Stimulated activated CD8-positive, alpha-beta memory T cell treated with anti-CD3 and anti-CD28 coated beads, Interleukin-12 subunit alpha, Interleukin-12 subunit beta, amount 100 ng/mL, for 24 hours (primary cell): ENCODE results near the gene SPANXA1.
"Not testable (repeated sequence)": the region's sequence is repeated elsewhere in the genome, so short reads cannot be mapped to it uniquely, and the experiment has no call there.

Source experiments
- DNase-seq: peaks from one replicate; pipeline ENCODE4 v3.0.0-alpha.2; 2020; ENCODE audit errors: extremely low read depth

Gene SPANXA1, protein sequence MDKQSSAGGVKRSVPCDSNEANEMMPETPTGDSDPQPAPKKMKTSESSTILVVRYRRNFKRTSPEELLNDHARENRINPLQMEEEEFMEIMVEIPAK

DNA sequence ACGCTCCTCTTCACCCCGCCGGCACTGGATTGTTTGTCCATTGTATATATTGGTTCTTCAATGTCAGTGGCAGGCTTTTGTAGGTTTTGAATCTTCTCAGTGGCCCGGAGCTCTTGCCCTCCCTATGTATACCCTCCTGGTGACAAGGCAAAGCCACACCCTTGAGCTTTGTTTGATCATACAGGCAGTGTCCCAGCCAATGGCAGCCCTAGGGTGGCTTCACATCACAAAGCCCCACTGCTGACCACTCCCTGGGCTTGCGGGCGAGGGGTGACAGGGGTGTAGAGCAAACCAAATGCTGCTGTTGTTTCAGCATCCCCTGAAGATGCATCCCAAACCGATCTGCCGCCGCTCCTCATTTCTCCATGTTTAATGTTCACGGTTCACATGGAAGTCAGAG, at the start of gene SPANXA1:
Gene SPANXA1, minus strand, starts transcription at position 101 of the 400 bp plus-strand sequence. Its CDS starts 60 bp downstream, at position 41.
- not testable (repeated sequence) for DNase-seq

DNA sequence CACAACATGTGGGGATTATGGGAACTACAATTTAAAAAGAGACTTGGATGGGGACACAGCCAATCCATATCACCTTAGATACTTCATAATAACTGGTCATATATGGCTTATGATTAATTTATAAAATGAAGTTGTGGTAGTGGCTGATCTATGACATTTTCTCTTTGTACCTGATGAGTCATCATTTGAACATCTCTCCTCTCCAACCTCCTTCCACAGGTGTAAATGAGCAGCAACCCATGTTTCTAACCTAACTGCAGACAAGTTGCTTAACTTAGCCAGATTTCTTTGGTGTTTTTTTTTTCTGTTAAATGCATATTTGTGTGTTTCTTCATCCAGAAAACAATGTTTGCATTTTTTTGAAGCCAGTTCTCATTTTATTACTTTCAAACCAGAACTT, 47.6 kb upstream of the SPANXA1 start:
- DNase-seq: no peak

DNA sequence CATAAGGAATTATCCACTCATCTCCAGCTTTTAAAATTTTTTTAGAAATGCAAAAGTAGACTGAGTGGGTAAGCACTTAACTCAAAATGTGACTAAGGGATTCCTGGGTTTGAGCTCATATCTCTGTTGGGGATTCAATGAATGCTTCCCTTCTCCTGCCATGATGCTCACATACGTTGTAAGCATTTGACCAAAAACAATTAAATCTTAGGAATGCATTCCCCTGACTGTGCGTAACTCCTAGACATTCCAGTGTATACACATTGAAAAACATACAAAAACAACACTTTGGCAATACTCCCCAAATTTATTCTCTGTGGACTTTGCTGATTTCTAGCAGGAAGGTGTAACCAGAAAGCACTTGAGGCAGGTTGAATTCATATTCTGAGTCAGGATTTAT, 34.8 kb upstream of the SPANXA1 start:
- no peak for DNase-seq

DNA sequence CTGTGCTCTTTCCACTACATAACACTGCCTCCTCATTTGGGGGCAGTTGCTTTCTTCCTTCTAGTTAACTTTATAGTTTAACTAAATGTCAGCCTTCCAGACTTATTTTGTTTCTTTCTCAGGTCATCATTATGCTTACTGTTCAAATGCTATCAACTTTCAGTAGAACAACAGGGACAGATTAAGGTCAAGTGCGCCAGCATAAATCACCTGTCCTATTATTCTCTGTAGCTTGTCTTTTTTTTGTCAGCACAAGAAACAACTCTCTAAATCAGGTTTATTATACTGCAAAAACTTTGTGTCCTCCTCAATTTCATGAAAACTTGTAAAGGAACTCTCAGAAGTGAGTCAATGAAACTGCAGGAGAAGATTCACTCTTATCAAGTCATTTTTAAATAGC, 24.6 kb upstream of the SPANXA1 start:
- DNase-seq: no peak

DNA sequence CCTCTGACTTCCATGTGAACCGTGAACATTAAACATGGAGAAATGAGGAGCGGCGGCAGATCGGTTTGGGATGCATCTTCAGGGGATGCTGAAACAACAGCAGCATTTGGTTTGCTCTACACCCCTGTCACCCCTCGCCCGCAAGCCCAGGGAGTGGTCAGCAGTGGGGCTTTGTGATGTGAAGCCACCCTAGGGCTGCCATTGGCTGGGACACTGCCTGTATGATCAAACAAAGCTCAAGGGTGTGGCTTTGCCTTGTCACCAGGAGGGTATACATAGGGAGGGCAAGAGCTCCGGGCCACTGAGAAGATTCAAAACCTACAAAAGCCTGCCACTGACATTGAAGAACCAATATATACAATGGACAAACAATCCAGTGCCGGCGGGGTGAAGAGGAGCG, 4.9 kb upstream of the SPANXA1 start, which contains the start of gene SPANXA2:
Gene SPANXA2, plus strand, starts transcription at position 301 of the 400 bp plus-strand sequence. Its CDS starts 60 bp downstream, at position 361.
- not testable (repeated sequence) for DNase-seq

DNA sequence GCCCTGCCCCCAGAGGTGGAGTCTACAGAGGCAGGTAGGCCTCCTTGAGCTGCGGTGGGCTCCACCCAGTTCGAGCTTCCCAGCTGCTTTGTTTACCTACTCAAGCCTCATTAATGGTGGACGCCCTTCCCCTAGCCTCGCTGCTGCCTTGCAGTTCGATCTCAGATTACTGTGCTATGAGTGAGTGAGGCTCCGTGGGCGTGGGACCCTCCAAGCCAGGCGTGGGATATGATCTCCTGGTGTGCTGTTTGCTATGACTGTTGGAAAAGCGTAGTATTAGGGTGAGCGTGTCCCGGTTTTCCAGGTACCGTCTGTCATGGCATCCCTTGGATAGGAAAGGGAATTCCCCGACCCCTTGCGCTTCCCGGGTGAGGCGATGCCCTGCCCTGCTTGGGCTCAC, 42.0 kb downstream of the SPANXA1 start:
- DNase-seq: not testable (repeated sequence)
